GM19452 (cell line): ENCODE results near the gene RABEPK.
"Not testable (repeated sequence)": the region's sequence is repeated elsewhere in the genome, so short reads cannot be mapped to it uniquely, and the experiment has no call there.

Source experiments
- ATAC-seq: cut with Tn5 transposase; IDR thresholded peaks from one replicate; pipeline ENCODE4 v1.9.1; 2021; ENCODE audit not compliant: unreplicated experiment

RABEPK gene

DNA sequence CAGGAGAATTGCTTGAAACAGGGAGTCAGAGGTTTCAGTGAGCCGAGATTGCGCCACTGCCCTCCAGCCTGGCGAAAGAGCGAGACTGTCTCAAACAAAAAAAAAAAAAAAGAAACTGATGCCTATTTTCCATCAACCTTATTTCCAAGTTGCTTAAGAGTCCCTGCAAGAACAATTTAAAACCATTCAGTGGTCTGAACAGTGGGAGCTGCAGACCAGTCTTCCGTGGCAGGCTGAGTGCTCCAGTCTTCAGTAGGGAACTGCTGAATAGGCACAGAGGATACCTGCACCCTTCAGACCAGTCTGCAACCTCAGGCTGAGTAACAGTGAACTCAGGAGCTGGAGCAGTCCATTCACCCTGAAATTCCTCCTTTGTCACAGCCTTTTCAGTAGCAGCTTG, 5.9 kb upstream of the RABEPK start:
- not testable (repeated sequence) for ATAC-seq

- not testable (repeated sequence) for ATAC-seq
Measured at GRCh38 chr9:125195591-125195990, 4.8 kb upstream of the RABEPK start.

- ATAC-seq, result no peak
Measured at GRCh38 chr9:125202846-125203618, 2.7 kb downstream of the RABEPK start.

GRCh38 chr9:125204477-125204876, 4.1 kb downstream of the RABEPK start:
- no peak for ATAC-seq

- no peak for ATAC-seq
Measured at GRCh38 chr9:125214186-125214585, 13.8 kb downstream of the RABEPK start.

- ATAC-seq, result no peak
Measured at GRCh38 chr9:125218621-125219020, 18.3 kb downstream of the RABEPK start.

- not testable (repeated sequence) for ATAC-seq
Measured at GRCh38 chr9:125224858-125225257, 24.5 kb downstream of the RABEPK start.

DNA sequence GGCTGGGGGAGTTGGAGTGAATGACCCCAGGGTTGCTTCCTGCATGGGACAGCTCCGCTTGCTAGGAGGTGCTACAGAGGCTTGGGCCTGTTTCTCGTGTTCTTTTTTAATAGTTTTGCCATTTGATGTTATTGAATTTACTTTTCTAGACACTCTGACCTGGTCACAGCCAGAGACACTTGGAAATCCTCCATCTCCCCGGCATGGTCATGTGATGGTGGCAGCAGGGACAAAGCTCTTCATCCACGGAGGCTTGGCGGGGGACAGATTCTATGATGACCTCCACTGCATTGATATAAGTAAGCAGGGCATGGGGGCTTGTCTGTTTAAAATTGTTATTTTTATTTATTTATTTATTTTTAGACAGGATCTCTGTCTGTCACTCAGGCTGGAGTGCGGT, 27.4 kb downstream of the RABEPK start:
- no peak for ATAC-seq

- no peak for ATAC-seq
Measured at GRCh38 chr9:125233678-125234077, 33.3 kb downstream of the RABEPK start.

- not testable (repeated sequence) for ATAC-seq
Measured at GRCh38 chr9:125234099-125234498, 33.8 kb downstream of the RABEPK start.

DNA sequence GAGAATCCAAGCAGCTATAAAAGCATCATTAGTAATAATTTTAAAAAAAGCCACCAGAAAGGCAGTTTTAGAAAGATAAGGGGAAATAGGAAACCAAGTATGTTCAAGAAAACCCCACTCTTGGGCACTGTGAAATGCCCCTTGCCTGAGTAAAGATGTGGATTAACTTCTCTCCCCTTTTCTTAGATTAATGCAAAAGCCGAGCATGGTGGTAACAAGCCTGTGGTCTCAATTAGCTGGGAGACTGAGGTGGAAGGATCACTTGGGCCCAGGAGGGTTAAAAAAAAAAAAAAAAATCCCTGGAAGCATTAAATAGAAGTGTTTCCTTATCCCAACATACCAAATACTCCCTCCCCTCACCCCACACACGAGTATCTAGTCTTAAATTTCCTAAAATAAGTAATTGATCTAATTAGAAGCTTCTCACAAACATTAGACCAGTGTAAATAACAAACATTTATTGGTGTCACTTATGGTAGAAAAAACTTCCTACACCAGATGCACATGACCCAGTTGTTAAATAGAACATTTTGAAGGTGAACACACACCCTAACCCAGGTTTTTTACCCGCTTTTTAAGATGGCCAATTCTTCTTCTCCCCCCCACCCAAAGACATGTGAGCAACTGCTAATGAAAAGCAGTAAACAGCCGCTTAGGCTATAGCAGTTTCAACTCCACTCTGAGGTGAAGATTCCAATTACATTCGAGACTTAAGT, 35.6 kb downstream of the RABEPK start:
- no peak for ATAC-seq

DNA sequence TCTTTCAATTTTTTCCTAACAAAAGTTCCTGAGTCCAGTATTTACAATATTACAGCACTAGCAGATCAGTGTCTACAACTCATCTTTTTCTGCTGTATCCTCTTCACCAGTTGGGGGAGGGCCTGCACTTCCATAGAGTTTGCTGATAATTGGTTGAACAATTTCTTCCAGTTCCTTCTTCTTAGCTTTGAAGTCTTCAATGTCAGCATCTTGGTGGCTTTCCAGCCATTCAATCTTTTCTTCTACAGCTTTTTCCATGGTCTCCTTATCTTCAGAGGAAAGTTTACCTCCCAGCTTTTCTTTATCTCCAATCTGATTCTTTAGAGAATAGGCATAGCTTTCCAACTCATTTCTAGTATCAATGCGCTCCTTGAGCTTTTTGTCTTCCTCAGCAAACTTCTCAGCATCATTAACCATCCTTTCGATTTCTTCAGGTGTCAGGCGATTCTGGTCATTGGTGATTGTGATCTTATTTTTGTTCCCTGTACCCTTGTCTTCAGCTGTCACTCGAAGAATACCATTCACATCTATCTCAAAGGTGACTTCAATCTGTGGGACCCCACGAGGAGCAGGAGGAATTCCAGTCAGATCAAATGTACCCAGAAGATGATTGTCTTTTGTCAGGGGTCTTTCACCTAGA, 36.3 kb downstream of the RABEPK start:
- ATAC-seq, result not testable (repeated sequence)

- ATAC-seq, result no peak
Measured at GRCh38 chr9:125238127-125238914, 38.0 kb downstream of the RABEPK start.

- no peak for ATAC-seq
Measured at GRCh38 chr9:125238915-125239446, 38.6 kb downstream of the RABEPK start.

GRCh38 chr9:125239631-125240597, 39.6 kb downstream of the RABEPK start:
- no peak for ATAC-seq

DNA sequence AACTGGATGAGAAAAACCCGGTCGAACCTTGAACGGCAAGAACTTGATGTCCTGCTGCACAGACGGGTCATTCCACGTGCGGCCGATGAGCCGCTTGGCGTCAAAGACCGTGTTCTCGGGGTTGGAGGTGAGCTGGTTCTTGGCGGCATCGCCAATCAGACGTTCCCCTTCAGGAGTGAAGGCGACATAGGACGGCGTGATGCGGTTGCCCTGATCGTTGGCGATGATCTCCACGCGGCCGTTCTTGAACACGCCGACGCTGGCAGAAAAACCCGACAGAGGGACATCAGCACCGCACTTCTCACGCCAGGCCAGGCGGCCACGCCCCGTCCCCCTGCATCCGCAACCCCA, 40.3 kb downstream of the RABEPK start:
- ATAC-seq, result peak; percentile 2

GRCh38 chr9:125241000-125241862, 40.9 kb downstream of the RABEPK start, which contains the start of gene HSPA5:
Gene HSPA5 (minus strand): TSS chr9:125241343. CDS start chr9:125241126, 217 bp downstream.
- ATAC-seq, result peak; percentile 89

- ATAC-seq, result peak; percentile 6
Measured at GRCh38 chr9:125241863-125242739, 41.8 kb downstream of the RABEPK start.
